HEK293 (cell line): ENCODE results near the gene ACOT9.

ENCODE experiments used
- BCL6B ChIP-seq: fragments of 450-650 bp; formaldehyde crosslinking; IDR thresholded peaks from 2 replicates; pipeline ENCODE4 v1.5.1; 2017; ENCODE audit warnings: missing biosample characterization, missing genetic modification characterization
- GLIS2 ChIP-seq: fragments of 450-650 bp; formaldehyde crosslinking; IDR thresholded peaks from 2 replicates; pipeline ENCODE4 v1.5.1; 2016; ENCODE audit warnings: missing biosample characterization, missing genetic modification characterization
- PATZ1 ChIP-seq: fragments of 450-650 bp; formaldehyde crosslinking; IDR thresholded peaks from 2 replicates; pipeline ENCODE4 v1.5.1; 2016; ENCODE audit warnings: missing biosample characterization, missing genetic modification characterization
- PRDM2 ChIP-seq: fragments of 450-650 bp; formaldehyde crosslinking; IDR thresholded peaks from 2 replicates; pipeline ENCODE4 v1.5.1; 2016; ENCODE audit warnings: missing biosample characterization, missing genetic modification characterization, borderline replicate concordance
- ZBTB11 ChIP-seq: fragments of 450-650 bp; formaldehyde crosslinking; conservative IDR thresholded peaks from 2 replicates; pipeline ENCODE4 v1.5.1; 2016; ENCODE audit warnings: low read depth, missing biosample characterization, missing genetic modification characterization
- ZFP3 ChIP-seq: fragments of 450-650 bp; formaldehyde crosslinking; IDR thresholded peaks from 2 replicates; pipeline ENCODE4 v1.5.1; 2016; ENCODE audit warnings: low read depth, missing biosample characterization, missing genetic modification characterization
- ZNF132 ChIP-seq: fragments of 450-650 bp; formaldehyde crosslinking; IDR thresholded peaks from 2 replicates; pipeline ENCODE4 v1.5.1; 2017; ENCODE audit warnings: missing biosample characterization, missing genetic modification characterization, borderline replicate concordance
- ZNF174 ChIP-seq: fragments of 450-650 bp; formaldehyde crosslinking; IDR thresholded peaks from 2 replicates; pipeline ENCODE4 v1.5.0; 2017; ENCODE audit warnings: missing biosample characterization, mild to moderate bottlenecking, missing genetic modification characterization
- ZNF175 ChIP-seq: fragments of 450-650 bp; formaldehyde crosslinking; IDR thresholded peaks from 2 replicates; pipeline ENCODE4 v1.5.1; 2016; ENCODE audit warnings: missing biosample characterization, missing genetic modification characterization
- ZNF18 ChIP-seq: fragments of 450-650 bp; formaldehyde crosslinking; IDR thresholded peaks from 2 replicates; pipeline ENCODE4 v1.5.1; 2016; ENCODE audit warnings: missing biosample characterization, missing genetic modification characterization
- ZNF2 ChIP-seq: fragments of 450-650 bp; formaldehyde crosslinking; IDR thresholded peaks from 2 replicates; pipeline ENCODE4 v1.5.1; 2016; ENCODE audit warnings: missing biosample characterization, missing genetic modification characterization
- ZNF266 ChIP-seq: fragments of 450-650 bp; formaldehyde crosslinking; IDR thresholded peaks from 2 replicates; pipeline ENCODE4 v1.5.1; 2016; ENCODE audit warnings: missing biosample characterization, missing genetic modification characterization, low read depth
- ZNF274 ChIP-seq, 2 experiments: fragments of 200-500 bp in 1 of 2; fragments of 450-650 bp in 1 of 2; sonication (Bioruptor generic) in 1 of 2; formaldehyde crosslinking in 1 of 2; IDR thresholded peaks; 2 replicates each; pipeline versions ENCODE4 v1.5.1 to v1.6.1; 2014 to 2016; ENCODE audit warnings: borderline replicate concordance in 1 of 2, inconsistent platforms in 1 of 2, low read length in 1 of 2, missing biosample characterization in 1 of 2, missing genetic modification characterization in 1 of 2
- ZNF280C ChIP-seq: fragments of 450-650 bp; formaldehyde crosslinking; IDR thresholded peaks from 2 replicates; pipeline ENCODE4 v1.5.1; 2016; ENCODE audit warnings: missing biosample characterization, missing genetic modification characterization
- ZNF521 ChIP-seq: fragments of 450-650 bp; formaldehyde crosslinking; IDR thresholded peaks from 2 replicates; pipeline ENCODE4 v1.5.1; 2017; ENCODE audit warnings: missing biosample characterization, mild to moderate bottlenecking, missing genetic modification characterization
- ZNF623 ChIP-seq: fragments of 450-650 bp; formaldehyde crosslinking; IDR thresholded peaks from 2 replicates; pipeline ENCODE4 v1.5.1; 2016; ENCODE audit warnings: missing biosample characterization, missing genetic modification characterization
- ZNF785 ChIP-seq: fragments of 450-650 bp; formaldehyde crosslinking; IDR thresholded peaks from 2 replicates; pipeline ENCODE4 v1.5.1; 2016; ENCODE audit warnings: missing biosample characterization, missing genetic modification characterization
- ZSCAN18 ChIP-seq: fragments of 450-650 bp; formaldehyde crosslinking; IDR thresholded peaks from 2 replicates; pipeline ENCODE4 v1.5.1; 2016; ENCODE audit warnings: missing biosample characterization, missing genetic modification characterization

The ACOT9 gene

GRCh38 chrX:23667239-23668177 is 75.6 kb downstream of the ACOT9 start, which contains the start of gene PRDX4 (continued):
- no peak for TF ChIP-seq ZNF274 (IDR thresholded peaks at IDR 0.05; ENCODE audit: low read length)
- no peak for TF ChIP-seq ZNF274 (tag by site-specific recombination; IDR thresholded peaks at IDR 0.05; ENCODE audit: borderline replicate concordance)
- TF ChIP-seq ZBTB11 (tag by site-specific recombination) = peak; percentile 32
- peak; percentile 84 for TF ChIP-seq PATZ1 (tag by site-specific recombination)
- TF ChIP-seq ZSCAN18 (tag by site-specific recombination) = no peak
- no peak for TF ChIP-seq PRDM2 (tag by site-specific recombination)
- no peak for TF ChIP-seq BCL6B (tag by site-specific recombination)
- peak; percentile 41; the same call in 1 of the 2 replicates for TF ChIP-seq GLIS2 (tag by site-specific recombination)
- TF ChIP-seq ZFP3 (tag by site-specific recombination) = no peak
- no peak for TF ChIP-seq ZNF174
- no peak for TF ChIP-seq ZNF175 (tag by site-specific recombination)
- peak; percentile 43; the same call in 1 of the 2 replicates for TF ChIP-seq ZNF785 (tag by site-specific recombination)
- no peak for TF ChIP-seq ZNF623 (tag by site-specific recombination)
- no peak for TF ChIP-seq ZNF280C (tag by site-specific recombination)
- peak; percentile 77; the same call in 1 of the 2 replicates for TF ChIP-seq ZNF2 (tag by site-specific recombination)
- TF ChIP-seq ZNF132 (tag by site-specific recombination) = no peak
- no peak for TF ChIP-seq ZNF521 (tag by site-specific recombination)
- TF ChIP-seq ZNF18 = no peak
- TF ChIP-seq ZNF266 (tag by site-specific recombination) = no peak
